ENCODE measurements around the gene FNBP1L.
A peak's percentile ranks its signal among the peaks of the same experiment; 100 is the strongest.

The FNBP1L gene

GRCh38 chr1:93495911-93496310 lies 48.0 kb downstream of the FNBP1L start:
- FAIRE-seq: no peak

GRCh38 chr1:93496520-93496919 lies 48.6 kb downstream of the FNBP1L start:
- FAIRE-seq: no peak

DNA sequence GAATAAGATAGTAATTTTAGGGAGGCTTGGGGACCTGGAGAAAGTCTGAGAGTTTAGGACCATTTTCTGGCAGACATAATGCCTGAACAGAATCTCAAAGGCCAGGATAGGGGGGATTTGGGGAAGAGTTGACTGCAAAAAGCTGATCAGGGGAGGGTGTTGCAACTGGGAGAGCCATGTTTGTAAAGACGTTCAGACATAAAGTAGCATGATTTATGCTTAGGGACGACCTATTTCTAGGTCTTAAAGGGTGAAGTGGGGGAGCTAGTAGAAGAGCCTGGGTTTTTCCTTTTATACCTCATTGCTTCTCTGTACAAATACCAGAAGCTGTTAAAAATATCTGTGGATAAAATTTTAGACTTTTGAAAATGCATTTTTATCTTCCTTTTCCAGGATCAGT lies 51.2 kb downstream of the FNBP1L start:
- FAIRE-seq: no peak

DNA sequence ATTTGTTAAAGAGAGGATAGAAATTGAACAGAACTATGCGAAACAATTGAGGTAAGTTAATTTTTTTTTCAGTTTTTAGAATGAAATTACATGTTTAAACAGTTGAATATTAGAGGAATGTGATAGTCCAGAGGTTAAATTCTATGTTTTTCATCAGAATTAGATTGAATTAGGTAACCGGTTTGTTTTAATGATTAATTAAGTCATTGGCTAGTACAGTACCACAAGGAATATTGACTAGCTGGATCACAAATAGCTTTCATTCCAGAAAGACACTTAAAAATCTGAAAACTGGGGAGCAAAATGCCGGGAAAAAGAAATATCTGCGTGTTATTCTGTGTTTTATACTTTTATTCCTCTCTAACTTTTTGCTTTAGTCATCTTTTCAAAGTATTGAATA lies 51.6 kb downstream of the FNBP1L start:
- FAIRE-seq: peak; percentile 61

DNA sequence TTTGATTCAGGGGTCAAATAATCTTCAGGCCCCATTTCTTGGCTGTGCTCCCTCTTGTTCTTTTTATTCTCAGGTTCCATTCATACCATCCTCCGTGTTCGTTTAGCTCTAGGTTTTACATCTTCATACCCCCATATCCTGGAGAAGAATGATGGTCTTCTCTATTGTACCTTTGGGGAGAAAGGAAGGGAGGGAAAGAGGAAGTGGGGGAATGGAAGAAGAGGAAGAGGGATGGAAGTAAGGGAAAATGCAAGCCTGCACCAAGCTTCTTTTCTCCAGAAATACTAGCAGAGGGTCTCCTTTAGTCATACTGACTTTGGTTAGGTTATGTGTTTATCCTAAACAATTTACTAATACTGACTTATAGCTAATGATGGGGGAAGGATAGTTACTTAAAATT lies 52.4 kb downstream of the FNBP1L start:
- no peak for FAIRE-seq

DNA sequence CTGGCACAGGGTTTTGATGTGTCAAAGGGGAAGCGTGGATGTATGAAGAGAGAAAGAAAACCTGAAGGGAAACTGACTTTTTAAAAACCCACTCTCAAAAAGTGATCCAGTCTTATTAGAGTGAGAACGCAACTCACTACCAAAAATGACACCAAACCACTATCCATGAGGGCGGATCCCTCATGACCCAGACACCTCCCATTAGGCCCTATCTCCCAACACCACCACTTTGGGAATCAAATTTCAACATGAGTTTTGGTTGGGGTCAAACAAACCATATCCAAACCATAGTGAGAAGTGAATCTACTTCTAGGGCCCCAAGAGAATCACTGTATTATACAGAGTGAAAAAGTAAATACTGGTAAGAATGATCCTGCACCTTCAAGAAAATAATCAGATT lies 53.5 kb downstream of the FNBP1L start:
- no peak for FAIRE-seq

DNA sequence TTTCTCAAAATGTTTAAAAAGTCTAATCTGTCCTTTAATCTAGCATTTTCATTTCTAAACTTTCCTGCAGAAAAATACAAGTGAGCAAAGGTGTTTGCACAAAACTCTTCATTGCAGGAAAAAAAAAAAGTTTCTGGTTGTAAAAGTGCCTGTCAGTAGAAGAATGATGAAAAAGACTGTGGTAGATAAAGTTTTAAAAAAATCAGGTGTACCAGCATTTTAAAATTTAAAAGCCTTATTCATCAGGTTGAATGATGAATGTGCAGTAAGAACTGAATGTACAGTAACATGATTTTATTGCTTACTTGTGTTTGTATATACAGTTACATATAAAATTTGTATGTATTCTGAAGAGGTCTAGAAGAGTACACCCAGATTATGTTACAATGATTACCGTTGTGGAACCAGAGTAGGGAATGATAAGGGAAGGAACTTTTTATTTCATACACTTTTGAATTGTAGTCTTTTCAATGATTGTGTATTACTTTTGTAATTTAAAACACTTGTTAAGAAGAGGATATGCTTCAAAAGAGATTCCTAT lies 54.0 kb downstream of the FNBP1L start:
- peak; percentile 21 for FAIRE-seq

- no peak for FAIRE-seq
Measured at GRCh38 chr1:93502571-93502970, 54.7 kb downstream of the FNBP1L start.

DNA sequence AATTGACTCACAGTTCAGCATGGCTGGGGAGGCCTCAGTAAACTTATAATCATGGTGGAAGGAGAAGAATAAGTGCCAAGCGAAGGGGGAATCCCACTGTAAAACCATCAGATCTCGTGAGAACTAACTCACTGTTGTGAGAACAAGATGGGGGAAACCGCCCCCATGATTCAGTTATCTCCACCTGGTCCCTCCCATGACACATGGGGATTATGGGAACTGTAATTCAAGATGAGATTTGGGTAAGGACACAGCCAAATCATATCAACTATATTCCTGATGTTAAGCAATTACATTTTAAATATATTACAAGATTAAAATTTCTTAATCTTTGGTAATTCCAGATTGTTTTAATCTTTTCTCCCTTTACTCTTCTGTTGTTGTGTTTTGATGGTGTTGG lies 55.2 kb downstream of the FNBP1L start:
- FAIRE-seq: no peak

GRCh38 chr1:93503816-93504215 lies 55.9 kb downstream of the FNBP1L start:
- FAIRE-seq: no peak

GRCh38 chr1:93504247-93505033 lies 56.5 kb downstream of the FNBP1L start:
- no peak for FAIRE-seq

- FAIRE-seq: no peak
Measured at GRCh38 chr1:93506126-93506525, 58.2 kb downstream of the FNBP1L start.

GRCh38 chr1:93516164-93516563 lies 68.2 kb downstream of the FNBP1L start:
- FAIRE-seq: no peak

- no peak for FAIRE-seq
Measured at GRCh38 chr1:93518516-93518915, 70.6 kb downstream of the FNBP1L start.

DNA sequence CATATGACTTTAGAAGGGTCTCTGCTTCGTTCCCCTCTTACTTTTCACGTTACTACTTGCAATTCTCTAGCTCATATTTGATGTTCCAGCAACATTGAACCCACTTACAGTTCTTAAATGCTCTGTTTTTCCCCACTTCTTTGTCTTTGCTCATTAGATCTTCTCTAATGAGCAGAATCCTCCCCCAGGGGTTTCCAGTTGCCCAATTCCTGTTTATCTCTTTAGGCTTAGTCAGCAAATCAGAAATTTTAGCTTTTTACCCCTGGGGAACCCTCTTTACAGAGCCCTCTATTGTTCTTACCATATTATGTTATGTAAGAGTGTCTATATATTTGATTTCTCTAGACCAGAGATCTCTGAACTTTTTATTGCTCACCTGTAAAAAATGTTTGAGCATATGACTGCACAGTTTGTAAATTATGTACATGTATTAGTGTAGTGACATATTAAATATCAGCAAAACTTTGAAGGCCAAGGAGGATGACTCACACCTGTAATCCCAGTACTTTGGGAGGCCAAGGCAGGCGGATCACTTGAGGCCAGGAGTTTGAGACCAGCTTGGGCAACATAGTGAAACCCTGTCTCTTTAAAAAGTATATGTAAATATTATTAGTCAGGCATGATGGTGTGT lies 71.4 kb downstream of the FNBP1L start:
- no peak for FAIRE-seq

DNA sequence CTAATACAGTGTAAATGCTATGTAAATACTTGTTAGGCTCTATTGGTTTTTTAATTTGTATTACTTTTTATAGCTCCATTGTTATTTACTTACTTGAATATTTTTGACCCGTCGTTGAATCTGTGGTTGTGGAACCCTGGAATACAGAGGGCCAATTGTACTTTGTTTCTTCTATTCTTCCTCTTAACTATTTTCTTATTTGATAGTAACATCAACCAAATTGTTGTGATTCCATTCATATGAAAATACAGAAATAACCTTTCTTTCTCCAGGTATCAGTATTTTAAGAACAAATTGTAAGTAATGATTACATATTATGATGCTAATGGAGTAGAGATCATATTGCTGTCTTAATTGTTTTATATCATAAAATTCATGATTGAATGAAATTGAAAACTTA lies 73.7 kb downstream of the FNBP1L start:
- no peak for FAIRE-seq

DNA sequence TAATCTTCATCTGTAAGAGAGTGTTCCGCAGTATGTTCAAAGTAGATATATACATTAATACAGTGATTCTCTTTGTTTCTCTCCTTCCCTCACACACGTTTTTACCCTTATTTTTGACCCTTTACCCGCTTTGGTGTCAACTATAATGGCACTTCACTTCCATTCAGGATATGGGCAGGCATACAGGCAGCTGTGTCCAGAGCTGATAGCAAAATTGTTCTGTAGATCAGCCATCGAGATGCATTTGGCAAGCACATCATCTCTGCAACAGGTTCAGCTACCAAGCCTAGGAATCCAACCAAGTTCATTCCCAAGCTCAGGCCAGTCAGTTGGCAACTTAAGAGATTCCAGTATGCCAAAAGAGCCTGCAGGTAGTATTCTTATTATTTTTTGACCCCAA lies 74.8 kb downstream of the FNBP1L start:
- FAIRE-seq: no peak

DNA sequence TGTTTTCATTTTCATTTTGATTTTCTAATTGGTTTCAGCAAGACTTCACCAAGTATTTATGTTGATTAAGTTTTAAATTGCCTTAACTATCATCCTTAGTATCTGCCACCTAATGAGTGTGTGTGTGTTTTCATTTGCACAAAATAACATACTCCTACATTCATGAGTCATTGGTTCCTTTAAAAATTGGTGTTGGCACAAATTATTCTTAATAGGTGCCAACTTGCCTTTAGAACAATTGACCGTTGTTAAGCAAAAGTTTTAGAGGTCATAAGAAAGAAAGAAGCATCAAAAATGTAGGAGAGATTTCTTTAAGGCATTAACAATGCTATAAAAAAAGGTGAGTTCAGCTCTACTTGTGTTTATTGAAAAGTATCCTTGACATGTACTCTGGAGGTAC lies 77.5 kb downstream of the FNBP1L start:
- FAIRE-seq: peak; percentile 38

DNA sequence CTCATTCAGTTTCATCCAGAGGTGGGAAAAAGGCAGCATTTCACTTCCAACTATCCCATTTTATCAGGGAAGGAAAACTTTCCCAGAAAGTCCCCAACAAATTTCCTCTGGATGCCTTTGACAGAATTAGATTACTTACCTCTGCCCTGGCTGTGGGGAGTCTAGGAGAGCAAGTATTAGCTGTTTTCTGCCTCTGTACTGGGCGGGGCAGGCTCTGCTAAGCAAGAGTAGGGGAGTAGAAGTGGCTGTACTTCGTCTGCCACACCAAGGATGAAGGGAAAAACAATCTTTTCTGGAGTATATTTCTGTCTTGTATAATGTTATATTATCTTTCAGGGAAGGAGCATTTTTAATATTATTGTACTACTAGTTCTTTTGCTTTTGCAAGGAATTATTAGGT lies 78.5 kb downstream of the FNBP1L start:
- no peak for FAIRE-seq

- no peak for FAIRE-seq
Measured at GRCh38 chr1:93528412-93528811, 80.5 kb downstream of the FNBP1L start.

- no peak for FAIRE-seq
Measured at GRCh38 chr1:93531193-93531592, 83.3 kb downstream of the FNBP1L start.

DNA sequence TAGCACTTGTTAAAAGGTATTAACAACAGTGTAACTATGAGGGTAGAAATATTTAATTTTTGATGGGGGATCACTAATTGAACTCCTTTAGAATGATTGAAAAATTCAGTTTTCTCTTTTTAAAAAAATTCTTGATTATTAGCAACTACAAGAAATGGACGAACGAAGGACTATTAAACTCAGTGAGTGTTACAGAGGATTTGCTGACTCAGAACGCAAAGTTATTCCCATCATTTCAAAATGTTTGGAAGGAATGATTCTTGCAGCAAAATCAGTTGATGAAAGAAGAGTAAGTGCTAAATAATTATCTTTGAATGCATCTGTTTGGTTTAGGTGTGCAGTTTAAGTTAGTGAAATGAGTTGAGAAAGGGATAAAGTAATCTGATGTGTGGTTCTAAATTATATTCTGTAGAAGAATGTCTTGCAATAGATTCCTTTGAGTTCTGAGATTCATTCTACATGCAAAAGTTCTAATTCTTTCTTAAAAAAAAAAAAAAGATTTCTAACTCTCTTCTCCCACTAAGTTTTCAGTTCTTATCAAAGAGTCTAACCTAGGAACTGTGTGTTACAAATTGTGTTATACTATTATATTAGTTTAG lies 85.0 kb downstream of the FNBP1L start:
- peak; percentile 43 for FAIRE-seq

GRCh38 chr1:93533677-93534076 lies 85.8 kb downstream of the FNBP1L start:
- no peak for FAIRE-seq

DNA sequence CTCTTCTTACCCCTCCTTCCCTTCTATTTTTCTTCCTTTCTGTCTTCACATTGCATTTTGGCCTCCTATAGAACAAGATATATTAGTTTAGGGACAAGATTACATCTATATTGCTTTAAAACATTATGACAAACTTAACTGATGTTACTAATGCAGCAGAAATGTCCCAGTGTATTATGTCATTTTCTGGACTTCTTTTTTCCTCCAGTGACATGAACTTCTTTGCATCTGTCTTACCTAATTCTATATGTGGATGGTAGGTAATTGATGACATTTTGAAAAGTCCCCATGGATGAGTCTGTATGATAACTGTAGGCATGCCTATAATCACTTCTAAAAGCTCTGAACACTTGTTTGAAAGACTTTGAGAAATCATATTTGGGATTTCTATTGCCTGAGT lies 89.5 kb downstream of the FNBP1L start:
- no peak for FAIRE-seq

Measured in islet of Langerhans (tissue), 1 donor.